SH-SY5Y (cell line): ENCODE measurements around the gene MACROD2.

ENCODE experiments used
- GATA2 ChIP-seq: IDR thresholded peaks from 2 replicates; pipeline ENCODE4 v1.6.1; 2011; ENCODE audit warnings: mild to moderate bottlenecking, low read depth, low read length
- GATA3 ChIP-seq: IDR thresholded peaks from 2 replicates; pipeline ENCODE4 v1.6.1; 2011; ENCODE audit warnings: low read depth, mild to moderate bottlenecking, low read length, moderate library complexity

MACROD2 gene

GRCh38 chr20:15107931-15108330, 1112.6 kb downstream of the MACROD2 start:
- TF ChIP-seq GATA2 (no peak), GATA3 (no peak)

DNA sequence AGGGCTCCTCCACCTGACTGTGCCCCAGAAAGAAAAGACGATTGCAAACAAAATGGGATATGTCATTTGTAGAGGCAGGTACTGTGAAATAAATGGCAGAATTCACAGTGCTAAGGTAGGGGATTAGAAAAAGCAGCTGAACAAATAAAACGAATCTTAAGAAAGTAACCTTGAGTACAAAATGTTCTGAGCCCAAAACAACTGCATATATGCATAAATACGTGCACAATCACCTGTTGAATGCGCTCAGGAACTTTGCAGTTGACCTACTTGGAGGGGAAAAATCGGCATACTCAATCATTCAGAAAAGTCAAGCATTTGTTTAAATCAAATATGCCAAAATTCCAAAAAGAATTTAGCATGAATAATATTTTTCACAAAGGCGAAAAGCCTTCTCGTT, 1114.2 kb downstream of the MACROD2 start:
- no peak for TF ChIP-seq GATA2
- no peak for TF ChIP-seq GATA3

DNA sequence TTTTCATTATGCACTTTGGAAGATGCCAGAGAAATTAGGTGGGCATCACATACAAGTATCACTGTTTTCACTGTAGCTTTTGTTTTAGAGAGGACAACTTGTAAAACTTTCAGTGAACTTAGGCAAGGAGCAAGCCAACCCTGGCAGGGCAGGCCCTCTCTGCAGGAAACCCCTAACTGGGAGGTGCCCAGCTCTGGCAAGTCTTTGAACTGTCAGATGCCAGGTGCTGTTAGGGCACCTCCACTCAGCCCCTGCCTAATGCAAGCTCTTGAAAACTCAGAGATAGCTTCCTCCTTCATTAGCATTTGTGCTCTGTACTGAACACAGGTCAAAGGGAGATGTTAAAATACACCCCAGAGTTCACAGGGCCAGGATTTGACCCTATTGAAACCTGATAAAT, 1116.3 kb downstream of the MACROD2 start:
- TF ChIP-seq GATA3 (no peak), GATA2 (no peak)

- TF ChIP-seq GATA3 (no peak), GATA2 (no peak)
Observed at GRCh38 chr20:15113144-15113773, 1117.9 kb downstream of the MACROD2 start.

DNA sequence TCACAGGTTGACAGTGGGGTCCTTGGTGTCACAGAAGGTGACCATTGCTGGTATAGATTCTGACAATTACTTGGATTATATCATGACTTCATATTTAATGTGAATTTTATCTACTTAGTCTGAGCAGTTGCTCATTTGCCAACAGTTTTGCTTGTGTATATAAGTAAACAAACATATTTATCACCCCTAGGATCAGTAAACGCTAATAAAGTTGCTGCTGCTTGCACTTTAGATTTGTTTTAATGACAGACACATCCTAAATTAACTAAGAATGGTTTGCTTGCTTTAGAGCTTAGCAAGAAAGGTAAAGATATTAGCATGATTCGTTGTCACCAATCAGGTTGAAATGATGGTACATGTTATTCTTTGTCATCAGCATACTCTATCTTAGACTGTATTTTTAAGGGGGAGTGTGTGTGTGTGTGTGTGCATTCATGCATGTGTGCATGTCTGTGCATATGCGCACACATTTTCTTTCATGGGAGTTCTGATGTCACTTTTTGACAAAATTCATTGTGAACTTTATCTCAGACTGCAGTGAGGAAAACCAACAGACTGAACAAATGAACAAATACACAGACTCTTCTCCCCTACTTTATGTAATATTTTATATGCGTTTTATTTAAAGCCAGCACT, 1124.7 kb downstream of the MACROD2 start:
- TF ChIP-seq GATA3 = no peak
- TF ChIP-seq GATA2 = no peak

- TF ChIP-seq GATA3 = no peak
- no peak for TF ChIP-seq GATA2
Observed at GRCh38 chr20:15122613-15123012, 1127.3 kb downstream of the MACROD2 start.

- TF ChIP-seq GATA3 (no peak), GATA2 (no peak)
Observed at GRCh38 chr20:15131176-15131575, 1135.9 kb downstream of the MACROD2 start.

DNA sequence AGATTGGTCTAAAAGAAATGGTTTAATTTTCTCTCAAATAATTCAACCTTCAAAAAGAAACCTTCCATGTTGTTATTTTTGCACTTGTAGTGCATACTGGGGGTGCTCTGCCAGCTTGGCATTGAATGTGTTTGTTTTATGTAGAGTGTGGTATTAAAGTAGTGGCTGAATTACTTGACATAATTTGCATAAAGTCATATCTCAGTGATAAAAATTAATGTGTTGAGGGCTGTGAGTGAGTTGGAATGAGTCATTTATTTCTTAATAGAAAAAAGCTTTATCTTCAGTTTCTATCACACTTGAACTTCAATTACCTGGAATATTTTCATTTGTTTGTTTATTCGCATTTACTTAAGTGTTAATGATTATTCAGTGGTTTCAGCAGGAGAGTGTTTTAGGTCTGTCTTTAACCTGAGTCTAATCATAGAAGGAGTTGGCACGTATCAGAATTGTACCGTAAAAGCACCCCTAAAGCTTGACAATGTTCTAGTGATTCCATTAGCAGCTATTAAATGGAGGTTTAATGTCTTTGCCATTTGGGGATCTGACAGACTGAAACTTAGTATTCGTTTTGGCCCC, 1143.3 kb downstream of the MACROD2 start:
- TF ChIP-seq GATA2 (no peak), GATA3 (no peak)

DNA sequence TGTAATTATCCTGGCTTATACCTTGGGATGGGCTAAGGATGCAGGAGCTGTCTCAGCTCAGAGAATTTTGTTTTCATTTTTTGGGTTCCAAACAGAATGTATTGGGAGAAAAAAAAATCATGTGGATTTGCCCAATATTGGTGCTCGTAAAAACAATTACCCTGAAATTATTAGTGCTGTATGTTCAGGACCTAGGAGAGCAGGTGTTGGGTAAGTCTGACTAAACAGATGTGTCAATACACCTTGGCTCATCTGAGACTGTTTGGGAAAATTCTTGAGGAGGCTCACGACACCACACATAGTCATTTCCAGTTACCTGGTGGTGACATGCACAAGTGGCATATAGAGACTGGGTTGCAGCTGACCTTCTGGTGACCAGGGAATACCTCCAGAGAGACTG, 1144.2 kb downstream of the MACROD2 start:
- no peak for TF ChIP-seq GATA3
- TF ChIP-seq GATA2 = no peak

GRCh38 chr20:15140286-15140685, 1145.0 kb downstream of the MACROD2 start:
- TF ChIP-seq GATA3 (no peak), GATA2 (no peak)

- no peak for TF ChIP-seq GATA3
- no peak for TF ChIP-seq GATA2
Observed at GRCh38 chr20:15141861-15142260, 1146.5 kb downstream of the MACROD2 start.

DNA sequence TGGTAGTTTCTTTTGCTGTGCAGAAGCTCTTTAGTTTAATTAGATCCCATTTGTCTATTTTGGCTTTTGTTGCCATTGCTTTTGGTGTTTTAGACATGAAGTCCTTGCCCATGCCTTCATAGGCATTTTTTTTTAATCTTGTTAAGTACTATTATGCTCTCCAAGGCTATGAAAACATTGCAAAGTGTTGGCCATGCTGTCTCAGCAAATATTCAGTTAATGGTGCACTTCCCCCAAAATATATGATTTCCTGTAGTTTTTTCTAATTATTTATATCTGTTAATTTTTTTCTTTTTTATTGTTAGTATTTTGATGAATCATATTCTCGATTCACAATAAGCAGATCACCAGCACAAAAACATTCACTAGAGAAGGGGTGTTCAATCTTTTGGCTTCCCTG, 1148.2 kb downstream of the MACROD2 start:
- TF ChIP-seq GATA3 = no peak
- no peak for TF ChIP-seq GATA2

GRCh38 chr20:15144916-15145315, 1149.6 kb downstream of the MACROD2 start:
- TF ChIP-seq GATA2 = no peak
- no peak for TF ChIP-seq GATA3

DNA sequence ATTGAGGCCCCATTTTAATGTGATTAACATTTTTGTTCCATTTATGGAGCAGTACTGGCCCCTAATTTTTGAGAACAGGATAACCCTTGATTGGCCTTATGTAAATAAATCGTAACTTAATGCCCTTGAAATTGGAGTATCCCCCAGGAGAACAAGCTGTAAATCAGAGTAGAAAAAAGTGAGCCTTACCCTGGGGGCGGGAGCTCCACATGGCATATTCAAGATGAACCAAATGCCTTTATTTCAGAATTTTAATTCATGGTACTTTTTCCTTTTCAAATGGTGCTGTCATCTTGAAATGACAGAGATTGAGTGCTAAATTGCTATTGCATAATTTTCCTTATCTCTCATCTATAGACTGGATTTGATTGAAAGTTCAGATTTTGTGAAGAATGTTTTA, 1151.6 kb downstream of the MACROD2 start:
- TF ChIP-seq GATA3 = no peak
- no peak for TF ChIP-seq GATA2

- no peak for TF ChIP-seq GATA3
- TF ChIP-seq GATA2 = no peak
Observed at GRCh38 chr20:15154070-15154469, 1158.8 kb downstream of the MACROD2 start.
